Panc1 (cell line): Measurements from ENCODE around the gene RER1. TPM values are rescaled to one million over a fixed set of nuclear protein-coding genes. Genes with fewer than 3 reads are reported as not detected.

Source experiments
- ATAC-seq: fragments of 200-7000 bp; cut with Tn5 transposase; 2 replicates; pipeline ENCODE4 v1.9.1; 2020; ENCODE audit warnings: mild to moderate bottlenecking, moderate library complexity
- BruUV-seq: library from RNA; stranded (reverse); fragments of 400-500 nt; replicated peaks from 2 replicates; lab custom pipeline; 2021; lab: Mats Ljungman, UMichigan
- CTCF ChIA-PET: fragments of 300-600 bp; sonication (Branson Sonifier 250); formaldehyde crosslinking; loops from one replicate; lab custom pipeline; 2022; ENCODE audit warnings: antibody characterized with exemption; lab: Charles Lee
- POLR2A ChIA-PET: fragments of 300-600 bp; sonication (Branson Sonifier 250); formaldehyde crosslinking; loops from one replicate; lab custom pipeline; 2022; ENCODE audit warnings: antibody characterized with exemption; lab: Charles Lee
- DNase-seq: peaks from one replicate; pipeline ENCODE4 v3.0.0-alpha.2; 2010; ENCODE audit warnings: low read depth, low spot score
- H3K27ac ChIP-seq: 2 replicates; pipeline ENCODE4 v1.5.1; 2011; ENCODE audit warnings: mild to moderate bottlenecking, low read length, inconsistent platforms
- H3K27me3 ChIP-seq: fragments of 200-500 bp; sonication (Bioruptor generic); 2 replicates; pipeline ENCODE4 v1.6.0; 2014; ENCODE audit warnings: low read length, inconsistent platforms; ENCODE audit not compliant: control insufficient read depth, insufficient read depth
- H3K36me3 ChIP-seq: fragments of 200-500 bp; sonication (Bioruptor generic); 2 replicates; pipeline ENCODE4 v1.5.1; 2014; ENCODE audit warnings: inconsistent platforms, mild to moderate bottlenecking, low read length, moderate library complexity; ENCODE audit not compliant: control insufficient read depth, insufficient read depth
- H3K4me1 ChIP-seq: 2 replicates; pipeline ENCODE4 v1.5.1; 2011; ENCODE audit warnings: inconsistent platforms, mild to moderate bottlenecking, low read length, moderate library complexity; ENCODE audit not compliant: control insufficient read depth, insufficient read depth
- H3K4me3 ChIP-seq, 2 experiments: 2 replicates each; pipeline ENCODE4 v1.5.1; 2011 to 2012; ENCODE audit warnings: low read depth in 2 of 2, low read length in 2 of 2, mild to moderate bottlenecking in 2 of 2, inconsistent platforms in 1 of 2, moderate library complexity in 1 of 2
- H3K9me3 ChIP-seq: fragments of 200-500 bp; sonication (Bioruptor generic); 2 replicates; pipeline ENCODE4 v1.5.1; 2014; ENCODE audit warnings: low read depth, mild to moderate bottlenecking, inconsistent platforms, low read length, moderate library complexity; ENCODE audit not compliant: control insufficient read depth, insufficient read depth
- POLR2AphosphoS5 ChIP-seq: IDR thresholded peaks from 2 replicates; pipeline ENCODE4 v1.6.1; 2012; ENCODE audit warnings: mild to moderate bottlenecking, low read depth, low read length, moderate library complexity
- SIN3A ChIP-seq: IDR thresholded peaks from 2 replicates; pipeline ENCODE4 v1.6.1; 2012; ENCODE audit warnings: low read depth, mild to moderate bottlenecking, low read length, moderate library complexity, borderline replicate concordance; ENCODE audit not compliant: insufficient read depth
- TCF7L2 ChIP-seq: IDR thresholded peaks from 2 replicates; pipeline ENCODE4 v1.6.1; 2011; ENCODE audit warnings: mild to moderate bottlenecking, low read depth, low read length, inconsistent platforms
- in situ Hi-C: cut with HindIII; loops from 2 replicates; pipeline ENCODE4 v1.10.0; 2016; ENCODE audit warnings: low sequenced_read_pairs, low pct_unique_long_range_greater_than_20kb
- intact Hi-C: fragments of 100-400 bp; cut with micrococcal nuclease; formaldehyde crosslinking; loops from one replicate; pipeline ENCODE4 v1.10.0; 2022; ENCODE audit not compliant: unreplicated experiment
- total RNA-seq: library from RNA; stranded (reverse); gene quantifications from one replicate; pipeline ENCODE4 v1.2.1, GENCODE V29; 2021; ENCODE audit not compliant: unreplicated experiment
- TF ChIP-seq, protein P1 (sequence below), 2 experiments: IDR thresholded peaks; 2 replicates each; pipeline ENCODE4 v1.6.1; 2011 to 2012; ENCODE audit warnings: low read depth in 2 of 2, control low read depth in 1 of 2, low read length in 1 of 2, mild to moderate bottlenecking in 1 of 2, moderate library complexity in 1 of 2; ENCODE audit not compliant: insufficient read depth in 1 of 2
- TF ChIP-seq, protein P2 (sequence below): fragments of 450-650 bp; IDR thresholded peaks from 2 replicates; pipeline ENCODE4 v1.5.1; 2017; ENCODE audit warnings: mild to moderate bottlenecking

RER1 gene
- total RNA-seq, 1 experiment from 2014 or later, result 235 TPM

DNA sequence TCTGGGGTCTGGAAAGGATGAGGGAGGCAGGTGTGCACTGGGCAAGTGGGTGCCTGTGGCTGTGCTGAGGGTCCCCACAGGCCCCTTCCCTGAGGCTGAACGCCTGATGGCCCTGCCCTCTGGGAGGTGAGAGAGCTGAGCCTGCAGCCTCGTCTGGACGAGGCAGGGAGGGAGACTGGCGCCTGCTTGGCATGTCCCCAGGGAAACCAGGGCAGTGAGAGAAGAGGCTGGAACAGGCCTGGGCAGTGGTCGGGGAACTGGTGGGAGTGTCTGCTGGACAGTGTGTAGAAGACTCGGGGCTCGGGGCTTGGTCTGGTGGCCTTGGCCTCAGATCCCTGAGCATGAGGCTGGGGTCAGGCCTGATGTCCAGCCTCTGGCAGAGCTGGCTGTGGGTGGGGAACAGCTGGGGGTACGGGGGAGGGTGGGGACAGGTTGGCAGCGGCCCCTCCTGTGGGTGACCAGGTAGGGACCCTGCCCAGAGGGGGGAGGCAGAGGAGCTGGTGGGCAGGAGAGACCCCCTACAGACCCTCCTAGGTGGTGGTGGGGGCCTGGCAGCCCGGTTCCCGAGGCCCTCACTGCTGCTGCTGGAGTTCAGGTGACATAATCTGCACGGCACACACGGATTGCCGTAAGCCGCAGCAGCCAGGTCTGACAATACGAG is 53.7 kb downstream of the RER1 start:
- ChIA-PET POLR2A (no interaction called here), CTCF (no interaction called here)
- H3K9me3 ChIP-seq, result no peaks in the 10 kb centered on the region
- no peak for DNase-seq
- no TSS peak for BruUV-seq
- H3K4me3 ChIP-seq, result peak overlapping the region; percentile 46 to 73; a peak in 3 of 4 replicates
- H3K27ac ChIP-seq, result peak overlapping the region; percentile 96
- in situ Hi-C loops, result no loop called here
- no peak for ATAC-seq
- TF ChIP-seq TCF7L2 (no peak), SIN3A (no peak), POLR2AphosphoS5 (no peak)
- TF ChIP-seq, protein P1, sequence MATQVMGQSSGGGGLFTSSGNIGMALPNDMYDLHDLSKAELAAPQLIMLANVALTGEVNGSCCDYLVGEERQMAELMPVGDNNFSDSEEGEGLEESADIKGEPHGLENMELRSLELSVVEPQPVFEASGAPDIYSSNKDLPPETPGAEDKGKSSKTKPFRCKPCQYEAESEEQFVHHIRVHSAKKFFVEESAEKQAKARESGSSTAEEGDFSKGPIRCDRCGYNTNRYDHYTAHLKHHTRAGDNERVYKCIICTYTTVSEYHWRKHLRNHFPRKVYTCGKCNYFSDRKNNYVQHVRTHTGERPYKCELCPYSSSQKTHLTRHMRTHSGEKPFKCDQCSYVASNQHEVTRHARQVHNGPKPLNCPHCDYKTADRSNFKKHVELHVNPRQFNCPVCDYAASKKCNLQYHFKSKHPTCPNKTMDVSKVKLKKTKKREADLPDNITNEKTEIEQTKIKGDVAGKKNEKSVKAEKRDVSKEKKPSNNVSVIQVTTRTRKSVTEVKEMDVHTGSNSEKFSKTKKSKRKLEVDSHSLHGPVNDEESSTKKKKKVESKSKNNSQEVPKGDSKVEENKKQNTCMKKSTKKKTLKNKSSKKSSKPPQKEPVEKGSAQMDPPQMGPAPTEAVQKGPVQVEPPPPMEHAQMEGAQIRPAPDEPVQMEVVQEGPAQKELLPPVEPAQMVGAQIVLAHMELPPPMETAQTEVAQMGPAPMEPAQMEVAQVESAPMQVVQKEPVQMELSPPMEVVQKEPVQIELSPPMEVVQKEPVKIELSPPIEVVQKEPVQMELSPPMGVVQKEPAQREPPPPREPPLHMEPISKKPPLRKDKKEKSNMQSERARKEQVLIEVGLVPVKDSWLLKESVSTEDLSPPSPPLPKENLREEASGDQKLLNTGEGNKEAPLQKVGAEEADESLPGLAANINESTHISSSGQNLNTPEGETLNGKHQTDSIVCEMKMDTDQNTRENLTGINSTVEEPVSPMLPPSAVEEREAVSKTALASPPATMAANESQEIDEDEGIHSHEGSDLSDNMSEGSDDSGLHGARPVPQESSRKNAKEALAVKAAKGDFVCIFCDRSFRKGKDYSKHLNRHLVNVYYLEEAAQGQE (IDR thresholded peaks at IDR 0.05; ENCODE audit: insufficient read depth in 1 of 2, low read depth in 2 of 2, low read length in 1 of 2), result no peak
- TF ChIP-seq, protein P2, sequence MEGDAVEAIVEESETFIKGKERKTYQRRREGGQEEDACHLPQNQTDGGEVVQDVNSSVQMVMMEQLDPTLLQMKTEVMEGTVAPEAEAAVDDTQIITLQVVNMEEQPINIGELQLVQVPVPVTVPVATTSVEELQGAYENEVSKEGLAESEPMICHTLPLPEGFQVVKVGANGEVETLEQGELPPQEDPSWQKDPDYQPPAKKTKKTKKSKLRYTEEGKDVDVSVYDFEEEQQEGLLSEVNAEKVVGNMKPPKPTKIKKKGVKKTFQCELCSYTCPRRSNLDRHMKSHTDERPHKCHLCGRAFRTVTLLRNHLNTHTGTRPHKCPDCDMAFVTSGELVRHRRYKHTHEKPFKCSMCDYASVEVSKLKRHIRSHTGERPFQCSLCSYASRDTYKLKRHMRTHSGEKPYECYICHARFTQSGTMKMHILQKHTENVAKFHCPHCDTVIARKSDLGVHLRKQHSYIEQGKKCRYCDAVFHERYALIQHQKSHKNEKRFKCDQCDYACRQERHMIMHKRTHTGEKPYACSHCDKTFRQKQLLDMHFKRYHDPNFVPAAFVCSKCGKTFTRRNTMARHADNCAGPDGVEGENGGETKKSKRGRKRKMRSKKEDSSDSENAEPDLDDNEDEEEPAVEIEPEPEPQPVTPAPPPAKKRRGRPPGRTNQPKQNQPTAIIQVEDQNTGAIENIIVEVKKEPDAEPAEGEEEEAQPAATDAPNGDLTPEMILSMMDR, result no peak
- H3K27me3 ChIP-seq, result no peaks in the 10 kb centered on the region
- intact Hi-C loops, result no loop called here
- H3K36me3 ChIP-seq, result no peaks in the 10 kb centered on the region
- peaks cover 75% of the 10 kb centered on the region for H3K4me1 ChIP-seq

DNA sequence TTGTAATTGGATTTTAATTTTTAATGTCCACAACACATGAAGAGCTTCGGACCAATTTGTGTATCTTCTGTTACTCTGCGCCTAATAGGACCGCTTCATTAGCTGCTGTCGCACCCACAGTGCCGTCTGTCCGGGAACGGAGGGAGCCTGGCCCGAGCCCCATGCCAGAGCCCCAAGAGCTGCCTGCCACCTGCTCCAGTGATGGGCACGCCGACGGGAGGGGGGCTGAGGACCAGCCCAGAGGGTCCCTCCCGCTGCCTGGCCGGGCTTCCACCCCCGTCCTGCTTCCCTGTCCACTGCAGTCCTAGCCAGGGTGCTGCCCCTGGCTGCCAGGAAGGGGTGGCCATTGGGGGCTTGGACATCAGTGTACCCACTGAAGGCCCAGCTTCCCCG is 54.2 kb downstream of the RER1 start:
- POLR2A ChIA-PET, result no interaction called here

DNA sequence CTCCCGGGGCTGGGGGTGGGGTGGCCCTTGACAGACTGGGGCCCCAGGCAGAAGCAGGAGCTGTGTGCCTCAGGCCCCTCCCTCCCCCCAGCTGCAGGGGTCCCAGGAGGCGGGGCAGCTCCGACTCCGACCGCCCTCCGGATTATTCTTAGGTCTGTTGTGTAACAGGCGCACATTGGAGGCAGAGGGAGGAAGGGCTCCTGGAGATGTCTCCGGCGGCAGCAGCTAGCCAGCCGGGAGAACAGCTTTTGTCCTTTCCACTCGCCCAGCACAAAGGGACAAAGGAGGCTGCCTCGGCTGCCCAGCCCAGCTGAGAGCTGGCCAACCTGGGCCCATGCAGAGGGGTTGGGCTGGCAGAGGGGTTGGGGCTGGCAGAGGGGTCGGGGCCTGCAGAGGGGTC is 54.8 kb downstream of the RER1 start:
- Histone ChIP-seq H3K9me3 (no peaks in the 10 kb centered on the region), H3K4me3 (peak overlapping the region; percentile 16 to 39; a peak in 3 of 4 replicates), H3K4me1 (peaks cover 84% of the 10 kb centered on the region), H3K27ac (peak overlapping the region; percentile 96), H3K36me3 (no peaks in the 10 kb centered on the region), H3K27me3 (no peaks in the 10 kb centered on the region)
- POLR2A ChIA-PET, result no interaction called here
- intact Hi-C loops (no loop called here), in situ Hi-C loops (no loop called here)
- CTCF ChIA-PET, result no interaction called here
- TF ChIP-seq POLR2AphosphoS5, result peak; percentile 45; the same call in 1 of the 2 replicates
- no peak for TF ChIP-seq SIN3A
- ATAC-seq (peak; percentile 1; the same call in 1 of the 2 replicates), DNase-seq (no peak)
- BruUV-seq, result no TSS peak

More for the DNA sequence above, 54.2 kb downstream of the RER1 start:
- in situ Hi-C loops (no loop called here), intact Hi-C loops (no loop called here)
- no peak for DNase-seq
- Histone ChIP-seq H3K9me3 (no peaks in the 10 kb centered on the region), H3K27ac (peak overlapping the region; percentile 96), H3K4me3 (peak overlapping the region in 1 of 2 experiments; percentile 39; a peak in 2 of 4 replicates), H3K4me1 (peaks cover 78% of the 10 kb centered on the region), H3K27me3 (no peaks in the 10 kb centered on the region), H3K36me3 (no peaks in the 10 kb centered on the region)
- no TSS peak for BruUV-seq
- ATAC-seq, result no peak
- CTCF ChIA-PET, result no interaction called here
- TF ChIP-seq SIN3A, result no peak
